ENCODE measurements around the gene MTUS2. TPM values are rescaled to one million over a fixed set of nuclear protein-coding genes. Genes with fewer than 3 reads are reported as not detected.

The MTUS2 gene
- total RNA-seq, 1 experiment from 2014 or later = 0.35 TPM

DNA sequence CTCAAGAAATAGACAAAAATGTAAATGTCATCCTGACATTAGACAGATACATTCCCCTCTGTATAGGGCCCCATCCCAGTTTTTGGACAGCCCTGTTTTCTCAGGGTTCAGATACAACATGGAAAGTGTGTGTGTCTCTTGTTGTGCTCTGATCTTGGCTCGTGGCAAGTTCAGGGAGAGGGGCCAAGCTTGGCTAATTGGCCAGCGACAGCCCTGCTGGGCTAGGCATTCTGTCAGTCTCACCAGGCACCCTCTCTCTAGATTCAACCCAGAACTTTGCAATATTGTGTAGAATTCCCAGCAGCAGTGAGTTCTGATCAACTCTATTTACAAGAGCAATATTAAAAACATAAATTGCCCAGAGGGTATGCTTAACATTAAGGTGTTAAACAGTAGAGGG lies 30.1 kb downstream of the MTUS2 start:
- Histone ChIP-seq H3K79me2 (ENCODE audit: insufficient read depth, low read length) (no peaks in the 10 kb centered on the region), H3K27me3 (ENCODE audit: insufficient read depth, low read length) (no peaks in the 10 kb centered on the region; the same call in 1 of the 2 replicates), H3K4ac (ENCODE audit: low read depth, low read length) (no peak overlapping the region), H3K9me3 (ENCODE audit: control insufficient read depth, low read depth, low read length) (no peaks in the 10 kb centered on the region), H3K23me2 (ENCODE audit: insufficient read length, low read depth, low read length, poor library complexity, severe bottlenecking) (no peaks in the 10 kb centered on the region), H4K91ac (ENCODE audit: insufficient read length, low read depth, low read length) (no peak overlapping the region), H4K5ac (ENCODE audit: insufficient read length, low read depth, low read length) (no peak overlapping the region), H4K20me1 (ENCODE audit: control insufficient read depth, insufficient read depth, insufficient read length) (no peaks in the 10 kb centered on the region), H3K4me2 (ENCODE audit: insufficient read depth, insufficient read length, low read length) (no peak overlapping the region), H3K56ac (ENCODE audit: insufficient read length, low read depth, low read length) (no peak overlapping the region), H3K9ac (ENCODE audit: extremely low read depth, insufficient read length, low read length) (no peak overlapping the region), H3K23ac (ENCODE audit: insufficient read length, low read depth, low read length) (no peak overlapping the region), H3T11ph (ENCODE audit: low read length) (no peak overlapping the region), H2BK120ac (ENCODE audit: low read depth, low read length, poor library complexity, severe bottlenecking) (no peak overlapping the region), H3K14ac (ENCODE audit: insufficient read depth, low read length) (no peak overlapping the region), H3K18ac (ENCODE audit: insufficient read length, low read depth, low read length) (no peak overlapping the region), H2BK15ac (ENCODE audit: low read depth, low read length) (no peak overlapping the region), H3K27ac (ENCODE audit: insufficient read length, low read depth, low read length) (no peak overlapping the region), H2AK5ac (ENCODE audit: insufficient read length, low read length) (no peak overlapping the region), H2BK20ac (ENCODE audit: low read depth, low read length, poor library complexity, severe bottlenecking) (no peak overlapping the region), H2BK5ac (ENCODE audit: insufficient read length, low read length) (no peak overlapping the region), H3K79me1 (ENCODE audit: insufficient read depth, low read depth, low read length, poor library complexity, severe bottlenecking) (no peaks in the 10 kb centered on the region), H2BK12ac (ENCODE audit: insufficient read length, low read depth, low read length) (no peak overlapping the region), H3K4me1 (ENCODE audit: insufficient read depth, low read length) (no peaks in the 10 kb centered on the region), H2AFZ (ENCODE audit: low read length) (no peak overlapping the region), H4K8ac (replicated peaks; ENCODE audit: insufficient read length, low read depth, low read length) (no peak overlapping the region)
- Mint-ChIP-seq H3K27me3 (ENCODE audit: low read depth) (peaks cover 1% of the 10 kb centered on the region), H3K27ac (no peak overlapping the region), H3K36me3 (ENCODE audit: insufficient read depth in 1 of 3, low read depth in 3 of 3) (no peaks in the 10 kb centered on the region), H3K4me3 (no peak overlapping the region), H3K4me1 (peaks cover 0 to 7% of the 10 kb centered on the region in 2 experiments; a peak in 1 of 4 replicates), H3K9me3 (peaks cover 0 to under 1% of the 10 kb centered on the region in 2 experiments; a peak in 1 of 5 replicates)
- no peak for DNase-seq
- TF ChIP-seq, protein P1, sequence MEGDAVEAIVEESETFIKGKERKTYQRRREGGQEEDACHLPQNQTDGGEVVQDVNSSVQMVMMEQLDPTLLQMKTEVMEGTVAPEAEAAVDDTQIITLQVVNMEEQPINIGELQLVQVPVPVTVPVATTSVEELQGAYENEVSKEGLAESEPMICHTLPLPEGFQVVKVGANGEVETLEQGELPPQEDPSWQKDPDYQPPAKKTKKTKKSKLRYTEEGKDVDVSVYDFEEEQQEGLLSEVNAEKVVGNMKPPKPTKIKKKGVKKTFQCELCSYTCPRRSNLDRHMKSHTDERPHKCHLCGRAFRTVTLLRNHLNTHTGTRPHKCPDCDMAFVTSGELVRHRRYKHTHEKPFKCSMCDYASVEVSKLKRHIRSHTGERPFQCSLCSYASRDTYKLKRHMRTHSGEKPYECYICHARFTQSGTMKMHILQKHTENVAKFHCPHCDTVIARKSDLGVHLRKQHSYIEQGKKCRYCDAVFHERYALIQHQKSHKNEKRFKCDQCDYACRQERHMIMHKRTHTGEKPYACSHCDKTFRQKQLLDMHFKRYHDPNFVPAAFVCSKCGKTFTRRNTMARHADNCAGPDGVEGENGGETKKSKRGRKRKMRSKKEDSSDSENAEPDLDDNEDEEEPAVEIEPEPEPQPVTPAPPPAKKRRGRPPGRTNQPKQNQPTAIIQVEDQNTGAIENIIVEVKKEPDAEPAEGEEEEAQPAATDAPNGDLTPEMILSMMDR (conservative IDR thresholded peaks at IDR 0.05) = no peak
- no CpG with 5 or more reads among the region's 2 CpGs for WGBS (ENCODE audit: extremely low coverage, insufficient read length, low lambda C conversion rate)

All from H9 (cell line).